HCT116 (cell line): ENCODE measurements around the gene ELOF1. TPM values are rescaled to one million over a fixed set of nuclear protein-coding genes. Genes with fewer than 3 reads are reported as not detected.

ENCODE experiments used
- ATAC-seq: fragments of 200-7000 bp; cut with Tn5 transposase; 2 replicates; pipeline ENCODE4 v1.9.1; 2020; ENCODE audit warnings: mild to moderate bottlenecking, moderate library complexity
- BruUV-seq: library from RNA; stranded (reverse); fragments of 400-500 nt; replicated peaks from 2 replicates; lab custom pipeline; 2021; lab: Mats Ljungman, UMichigan
- CTCF ChIA-PET: fragments of 300-600 bp; sonication (Branson Sonifier 250); formaldehyde crosslinking; loops from one replicate; lab custom pipeline; 2021; ENCODE audit warnings: antibody characterized with exemption; lab: Charles Lee
- POLR2A ChIA-PET: fragments of 300-600, 350-600 bp; sonication (Branson Sonifier 250); formaldehyde crosslinking; loops from one replicate; lab custom pipeline; 2021; ENCODE audit warnings: antibody characterized with exemption; lab: Charles Lee
- RAD21 ChIA-PET, 2 experiments: fragments of 300-600 bp; sonication (Branson Sonifier 250); formaldehyde crosslinking; loops; one replicate each; lab custom pipeline; 2023; ENCODE audit warnings: low total read pairs in 2 of 2; ENCODE audit not compliant: uncharacterized antibody in 2 of 2, unreplicated experiment in 2 of 2, low non-redundant PET in 1 of 2; lab: Charles Lee
- DNase-seq: peaks from one replicate; pipeline ENCODE4 v3.0.0-alpha.2; 2010; ENCODE audit warnings: low read depth, low spot score
- H2AFZ ChIP-seq: fragments of 200-600 bp; shearing (Covaris generic), sonication (generic); 2 replicates; pipeline ENCODE4 v1.6.1; 2017; ENCODE audit warnings: low read depth, mixed run types, mixed read lengths, antibody characterized with exemption, low read length; ENCODE audit not compliant: poor library complexity, severe bottlenecking
- H3K27ac ChIP-seq: 2 replicates; pipeline ENCODE4 v1.5.1; 2012; ENCODE audit warnings: low read depth, low read length
- H3K27me3 ChIP-seq: fragments of 200-600 bp; sonication (generic); 2 replicates; pipeline ENCODE4 v1.6.1; 2016; ENCODE audit warnings: mixed run types, low read length, mixed read lengths; ENCODE audit not compliant: insufficient read depth
- H3K36me3 ChIP-seq, 2 experiments: fragments of 200-500 bp in 1 of 2; fragments of 200-600 bp in 1 of 2; sonication (Bioruptor generic) in 1 of 2; sonication (generic) in 1 of 2; 2 replicates each; pipeline versions ENCODE4 v1.5.1 to v1.6.1; 2014 to 2016; ENCODE audit warnings: low read length in 2 of 2, inconsistent platforms in 1 of 2, mixed read lengths in 1 of 2, mixed run types in 1 of 2; ENCODE audit not compliant: insufficient read depth in 2 of 2, control insufficient read depth in 1 of 2
- H3K4me1 ChIP-seq, 2 experiments: fragments of 200-600 bp in 1 of 2; sonication (generic) in 1 of 2; 2 replicates each; pipeline versions ENCODE4 v1.5.1 to v1.6.1; 2012 to 2017; ENCODE audit warnings: low read length in 2 of 2, inconsistent platforms in 1 of 2, mild to moderate bottlenecking in 1 of 2, mixed read lengths in 1 of 2, mixed run types in 1 of 2, moderate library complexity in 1 of 2; ENCODE audit not compliant: insufficient read depth in 2 of 2, control insufficient read depth in 1 of 2
- H3K4me2 ChIP-seq: fragments of 200-600 bp; sonication (generic); 2 replicates; pipeline ENCODE4 v1.6.1; 2017; ENCODE audit warnings: mixed run types, low read length, mixed read lengths
- H3K4me3 ChIP-seq, 2 experiments: fragments of 200-600 bp in 1 of 2; sonication (generic) in 1 of 2; replicated peaks in 1 of 2; 2 replicates each; pipeline ENCODE4 v1.5.1; 2011 to 2016; ENCODE audit warnings: low read length in 2 of 2, control low read depth in 1 of 2, low read depth in 1 of 2, mild to moderate bottlenecking in 1 of 2, mixed read lengths in 1 of 2, mixed run types in 1 of 2
- H3K79me2 ChIP-seq: fragments of 200-600 bp; sonication (generic); 2 replicates; pipeline ENCODE4 v1.6.1; 2017; ENCODE audit warnings: mild to moderate bottlenecking, mixed run types, low read length, moderate library complexity, mixed read lengths; ENCODE audit not compliant: insufficient read depth
- H3K9ac ChIP-seq: fragments of 200-600 bp; sonication (generic); 2 replicates; pipeline ENCODE4 v1.6.1; 2016; ENCODE audit warnings: low read length, mixed read lengths
- H3K9me2 ChIP-seq: fragments of 200-600 bp; sonication (generic), shearing (Covaris generic); 2 replicates; pipeline ENCODE4 v1.6.1; 2017; ENCODE audit warnings: mixed run types, mild to moderate bottlenecking, moderate library complexity; ENCODE audit not compliant: insufficient read depth
- H3K9me3 ChIP-seq, 2 experiments: fragments of 200-500 bp in 1 of 2; fragments of 200-600 bp in 1 of 2; sonication (Bioruptor generic) in 1 of 2; sonication (generic) in 1 of 2; 2 replicates each; pipeline ENCODE4 v1.6.1; 2014 to 2017; ENCODE audit warnings: low read length in 2 of 2, mixed read lengths in 2 of 2, inconsistent platforms in 1 of 2, low read depth in 1 of 2, mild to moderate bottlenecking in 1 of 2, mixed run types in 1 of 2, moderate library complexity in 1 of 2; ENCODE audit not compliant: control insufficient read depth in 1 of 2, insufficient read depth in 1 of 2
- H4K20me1 ChIP-seq: fragments of 200-600 bp; sonication (generic), shearing (Covaris generic); 2 replicates; pipeline ENCODE4 v1.6.1; 2017; ENCODE audit warnings: mixed run types, mild to moderate bottlenecking, moderate library complexity; ENCODE audit not compliant: insufficient read depth
- ATF3 ChIP-seq: IDR thresholded peaks from 2 replicates; pipeline ENCODE4 v1.6.1; 2012
- CBX3 ChIP-seq: IDR thresholded peaks from 2 replicates; pipeline ENCODE4 v1.6.1; 2012; ENCODE audit warnings: low read depth
- CEBPB ChIP-seq: IDR thresholded peaks from 2 replicates; pipeline ENCODE4 v1.6.1; 2012; ENCODE audit warnings: low read depth
- CTCF ChIP-seq, 3 experiments: fragments of 200-600 bp in 1 of 3; sonication (generic) in 1 of 3; IDR thresholded peaks in 2 of 3; conservative IDR thresholded peaks in 1 of 3; 2 replicates each; pipeline ENCODE4 v1.5.1; 2012 to 2017; ENCODE audit warnings: low read depth in 2 of 3, low read length in 2 of 3, antibody characterized with exemption in 1 of 3, borderline replicate concordance in 1 of 3, control low read depth in 1 of 3, mild to moderate bottlenecking in 1 of 3, mixed read lengths in 1 of 3, mixed run types in 1 of 3, moderate library complexity in 1 of 3; ENCODE audit not compliant: insufficient read depth in 1 of 3
- EGR1 ChIP-seq: IDR thresholded peaks from 2 replicates; pipeline ENCODE4 v1.6.1; 2012; ENCODE audit warnings: low read depth
- EZH2 ChIP-seq: fragments of 200-600 bp; sonication (generic); IDR thresholded peaks from 2 replicates; pipeline ENCODE4 v1.6.1; 2017; ENCODE audit warnings: antibody characterized with exemption, mixed run types
- EZH2phosphoT487 ChIP-seq: fragments of 200-600 bp; IDR thresholded peaks from 2 replicates; pipeline ENCODE4 v1.6.1; 2018; ENCODE audit warnings: antibody characterized with exemption, borderline replicate concordance
- JUND ChIP-seq: IDR thresholded peaks from 2 replicates; pipeline ENCODE4 v1.6.1; 2012
- MAX ChIP-seq: IDR thresholded peaks from 2 replicates; pipeline ENCODE4 v1.6.1; 2012
- POLR2A ChIP-seq: IDR thresholded peaks from 2 replicates; pipeline ENCODE4 v1.7.0; 2011; ENCODE audit warnings: borderline replicate concordance; ENCODE audit not compliant: insufficient read depth, insufficient read length; ENCODE audit errors: extremely low read depth
- RAD21 ChIP-seq: IDR thresholded peaks from 2 replicates; pipeline ENCODE4 v1.6.1; 2012; ENCODE audit warnings: low read depth, mild to moderate bottlenecking
- SP1 ChIP-seq: IDR thresholded peaks from 2 replicates; pipeline ENCODE4 v1.6.1; 2012; ENCODE audit warnings: low read depth
- TCF7L2 ChIP-seq: IDR thresholded peaks from 2 replicates; pipeline ENCODE4 v1.7.0; 2011; ENCODE audit warnings: borderline replicate concordance, inconsistent platforms; ENCODE audit not compliant: insufficient read depth, insufficient read length; ENCODE audit errors: extremely low read depth
- YY1 ChIP-seq: IDR thresholded peaks from 2 replicates; pipeline ENCODE4 v1.6.1; 2011; ENCODE audit warnings: low read length, low read depth, moderate library complexity, mild to moderate bottlenecking; ENCODE audit not compliant: insufficient replicate concordance; ENCODE audit errors: extremely low read depth
- ZBTB33 ChIP-seq: IDR thresholded peaks from 2 replicates; pipeline ENCODE4 v1.6.1; 2011; ENCODE audit warnings: mild to moderate bottlenecking, low read length, moderate library complexity; ENCODE audit not compliant: insufficient replicate concordance; ENCODE audit errors: extremely low read depth
- ZFX ChIP-seq: fragments of 450-650 bp; IDR thresholded peaks from 2 replicates; pipeline ENCODE4 v1.6.1; 2017
- ZNF274 ChIP-seq: fragments of 200-500 bp; sonication (Bioruptor generic); IDR thresholded peaks from 2 replicates; pipeline ENCODE4 v1.6.1; 2014; ENCODE audit warnings: mild to moderate bottlenecking, low read depth, low read length, inconsistent platforms
- intact Hi-C: fragments of 100-400 bp; cut with micrococcal nuclease; formaldehyde crosslinking; loops from 2 replicates; pipeline ENCODE4 v1.10.0; 2022
- total RNA-seq: library from RNA; stranded (reverse); gene quantifications from one replicate; pipeline ENCODE4 v1.2.1, GENCODE V29; 2021; ENCODE audit not compliant: unreplicated experiment

The ELOF1 gene
- total RNA-seq, 1 experiment from 2014 or later = 74.5 TPM

- TF ChIP-seq MAX (no peak), CBX3 (no peak), RAD21 (no peak)
Measured at GRCh38 chr19:11554160-11554559, 4.9 kb downstream of the ELOF1 start (continued).

GRCh38 chr19:11552666-11553372 is 6.2 kb downstream of the ELOF1 start:
- Histone ChIP-seq H3K27ac (no peak overlapping the region), H3K4me1 (peaks cover 0 to 2% of the 10 kb centered on the region in 2 experiments; a peak in 1 of 4 replicates), H3K4me2 (no peak overlapping the region), H3K79me2 (peaks cover 34% of the 10 kb centered on the region), H4K20me1 (no peaks in the 10 kb centered on the region), H3K27me3 (no peaks in the 10 kb centered on the region), H3K9me2 (no peaks in the 10 kb centered on the region), H3K4me3 (no peak overlapping the region), H3K9ac (no peak overlapping the region), H3K36me3 (peaks cover 11 to 17% of the 10 kb centered on the region in 2 experiments; a peak in 3 of 4 replicates), H2AFZ (no peak overlapping the region), H3K9me3 (no peaks in the 10 kb centered on the region)
- POLR2A ChIA-PET = no interaction called here
- intact Hi-C loops = no loop called here
- RAD21 ChIA-PET = no interaction called here
- DNase-seq (no peak), ATAC-seq (no peak)
- CTCF ChIA-PET = interaction anchor here (1.3 kb wide), 1 partner anchor 8 kb away, joined by 4 read pairs; no protein-coding TSS in a partner anchor
- BruUV-seq = no TSS peak
- TF ChIP-seq POLR2A (no peak), ZBTB33 (no peak), EZH2 (no peak), EZH2phosphoT487 (no peak), SP1 (no peak), RAD21 (no peak), EGR1 (no peak), CTCF (IDR thresholded peaks at IDR 0.05 in 2 of 3, conservative IDR thresholded peaks at IDR 0.05 in 1 of 3; ENCODE audit: borderline replicate concordance in 1 of 3, insufficient read depth in 1 of 3, low read depth in 2 of 3, low read length in 2 of 3) (no peak), ZFX (no peak), YY1 (no peak), ATF3 (no peak), CEBPB (no peak), JUND (no peak), ZNF274 (no peak), MAX (no peak), TCF7L2 (no peak)
